K562 (cell line): ENCODE results near the gene IRF2BP2. TPM values are rescaled to one million over a fixed set of nuclear protein-coding genes. Genes with fewer than 3 reads are reported as not detected.

Experiments
- ATAC-seq: fragments of 200-7000 bp; cut with Tn5 transposase; 3 replicates; pipeline ENCODE4 v1.9.1; 2020; ENCODE audit warnings: moderate library complexity
- BruUV-seq: library from RNA; stranded (reverse); fragments of 400-500 nt; replicated peaks from 2 replicates; lab custom pipeline; 2021; lab: Mats Ljungman, UMichigan
- CTCF ChIA-PET: fragments of 300-600 bp; formaldehyde crosslinking; extraction: SDS; loops from one replicate; lab custom pipeline; 2021; ENCODE audit warnings: low intra/inter-chr PET ratio; lab: Yijun Ruan, JAX
- POLR2A ChIA-PET: fragments of 300-600, 350-650 bp; sonication (Branson Sonifier 250); formaldehyde crosslinking; extraction: SDS; loops from one replicate; lab custom pipeline; 2021; ENCODE audit warnings: antibody characterized with exemption, inconsistent platforms; lab: Yijun Ruan, JAX
- DNase-seq, 4 experiments: peaks; one replicate each; pipeline versions ENCODE4 v3.0.0 to v3.0.0-alpha.2; 2011 to 2018; ENCODE audit warnings: low spot score in 3 of 4, mixed read lengths in 3 of 4; ENCODE audit errors: extremely low read depth in 1 of 4
- FAIRE-seq: peaks from 2 replicates; lab custom pipeline; 2011; peaks lifted over from hg19 to GRCh38; lab: Jason Lieb, UNC
- H2AFZ ChIP-seq: 2 replicates; pipeline ENCODE4 v1.6.0; 2011; ENCODE audit warnings: low read depth, low read length, control low read depth, inconsistent platforms
- H3K27ac ChIP-seq: fragments of 200-600 bp; 3 replicates; pipeline ENCODE4 v1.8.0; 2011; ENCODE audit warnings: low read depth, mild to moderate bottlenecking, control low read depth, inconsistent platforms, low read length, moderate library complexity, mixed read lengths; ENCODE audit errors: extremely low read depth
- H3K27me3 ChIP-seq, 2 experiments: fragments of 300-600 bp in 1 of 2; 2 replicates in 1 of 2; 3 replicates in 1 of 2; pipeline versions ENCODE4 v1.6.0 to v1.8.0; 2011; ENCODE audit warnings: inconsistent platforms in 2 of 2, low read length in 2 of 2, mild to moderate bottlenecking in 1 of 2, mixed read lengths in 1 of 2, moderate library complexity in 1 of 2; ENCODE audit not compliant: control insufficient read depth in 2 of 2, insufficient read depth in 2 of 2
- H3K36me3 ChIP-seq: fragments of 300-600 bp; 3 replicates; pipeline ENCODE4 v1.8.0; 2011; ENCODE audit warnings: mild to moderate bottlenecking, low read length, inconsistent platforms; ENCODE audit not compliant: control insufficient read depth, insufficient read depth
- H3K4me1 ChIP-seq, 2 experiments: fragments of 200-600 bp in 1 of 2; replicated peaks in 1 of 2; 2 replicates in 1 of 2; 3 replicates in 1 of 2; pipeline versions ENCODE4 v1.5.1 to v1.8.0; 2011; ENCODE audit warnings: inconsistent platforms in 2 of 2, low read length in 2 of 2, mild to moderate bottlenecking in 1 of 2, mixed read lengths in 1 of 2, moderate library complexity in 1 of 2; ENCODE audit not compliant: control insufficient read depth in 2 of 2, insufficient read depth in 2 of 2
- H3K4me2 ChIP-seq: 2 replicates; pipeline ENCODE4 v1.6.1; 2011; ENCODE audit warnings: low read length, control low read depth, inconsistent platforms, mixed read lengths; ENCODE audit not compliant: insufficient read depth
- H3K4me3 ChIP-seq: fragments of 200-600 bp; sonication (generic), shearing (Covaris generic); 2 replicates; pipeline ENCODE4 v1.5.1; 2016; ENCODE audit warnings: control low read depth, inconsistent platforms
- H3K79me2 ChIP-seq: fragments of 200-600 bp; 3 replicates; pipeline ENCODE4 v1.8.0; 2011; ENCODE audit warnings: low read length, inconsistent platforms; ENCODE audit not compliant: control insufficient read depth, insufficient read depth
- H3K9ac ChIP-seq, 2 experiments: 2 replicates each; pipeline versions ENCODE4 v1.6.0 to v1.6.1; 2011; ENCODE audit warnings: low read depth in 2 of 2, low read length in 2 of 2, control low read depth in 1 of 2, inconsistent platforms in 1 of 2, mild to moderate bottlenecking in 1 of 2, mixed read lengths in 1 of 2; ENCODE audit not compliant: insufficient read depth in 1 of 2
- H3K9me1 ChIP-seq: one replicate; pipeline ENCODE4 v1.6.0; 2011; ENCODE audit warnings: inconsistent platforms, mild to moderate bottlenecking, low read length, moderate library complexity; ENCODE audit not compliant: control insufficient read depth, insufficient read depth
- H3K9me3 ChIP-seq: replicated peaks from 2 replicates; pipeline ENCODE4 v1.5.1; 2011; ENCODE audit warnings: low read depth, low read length, inconsistent platforms; ENCODE audit not compliant: control insufficient read depth, insufficient read depth
- H4K20me1 ChIP-seq: replicated peaks from 2 replicates; pipeline ENCODE4 v1.6.1; 2011; ENCODE audit warnings: low read length, inconsistent platforms, mixed read lengths; ENCODE audit not compliant: control insufficient read depth, insufficient read depth
- ADNP ChIP-seq: fragments of 200-800 bp; sonication (Bioruptor generic); IDR thresholded peaks from 2 replicates; pipeline ENCODE4 v1.6.1; 2016; ENCODE audit warnings: missing genetic modification characterization, missing compliant biosample characterization
- CBFA2T2 ChIP-seq: fragments of 450-650 bp; conservative IDR thresholded peaks from 2 replicates; pipeline ENCODE4 v1.6.1; 2017; ENCODE audit warnings: mild to moderate bottlenecking
- KLF13 ChIP-seq: fragments of 450-650 bp; IDR thresholded peaks from 2 replicates; pipeline ENCODE4 v1.6.1; 2016; ENCODE audit warnings: missing genetic modification characterization, low read depth, mild to moderate bottlenecking, missing compliant biosample characterization, moderate library complexity, borderline replicate concordance
- MAZ ChIP-seq, 2 experiments: fragments of 450-650 bp in 1 of 2; sonication (generic) in 1 of 2; formaldehyde crosslinking; IDR thresholded peaks in 1 of 2; conservative IDR thresholded peaks in 1 of 2; 2 replicates each; pipeline versions ENCODE4 v1.4.0 to v1.5.0; 2020; ENCODE audit warnings: mild to moderate bottlenecking in 1 of 2, missing genetic modification reagents in 1 of 2
- PHF8 ChIP-seq: fragments of 200-600 bp; sonication (generic); IDR thresholded peaks from 2 replicates; pipeline ENCODE4 v1.6.1; 2012; ENCODE audit warnings: mixed run types, mild to moderate bottlenecking, inconsistent platforms, low read length, moderate library complexity, borderline replicate concordance
- ZNF232 ChIP-seq: sonication (generic); formaldehyde crosslinking; IDR thresholded peaks from 2 replicates; pipeline ENCODE4 v1.8.0; 2022; ENCODE audit warnings: mild to moderate bottlenecking, missing genetic modification reagents
- ZNF584 ChIP-seq: fragments of 200-800 bp; sonication (Bioruptor generic); IDR thresholded peaks from 2 replicates; pipeline ENCODE4 v1.6.1; 2016; ENCODE audit warnings: low read depth, mild to moderate bottlenecking, missing genetic modification characterization, missing compliant biosample characterization
- ZNF668 ChIP-seq: fragments of 250-450 bp; sonication (Bioruptor Pico); IDR thresholded peaks from 2 replicates; pipeline ENCODE4 v1.8.0; 2022; ENCODE audit warnings: mild to moderate bottlenecking, inconsistent platforms
- WGBS: fragments of 100-300 bp; shearing (Covaris generic); methylation state at CpG from one replicate; pipeline ENCODE4 v1.1.6; 2016; ENCODE audit warnings: low coverage, mixed read lengths; ENCODE audit not compliant: insufficient coverage; ENCODE audit errors: missing lambda C conversion rate; 5-methylcytosine and 5-hydroxymethylcytosine counted together
- in situ Hi-C: fragments of 300-500 bp; cut with MboI; formaldehyde crosslinking; loops from 4 replicates; pipeline ENCODE4 v1.15.0; 2018; ENCODE audit warnings: inconsistent platforms, mixed read lengths
- intact Hi-C: fragments of 100-400 bp; cut with micrococcal nuclease; formaldehyde crosslinking; loops from 2 replicates; pipeline ENCODE4 v1.14.2; 2022
- polyA plus RNA-seq, 8 experiments: library from polyadenylated mRNA; depleted of rRNA in 4 of 8; stranded (reverse) in 5 of 8; unstranded in 3 of 8; fragments of >200 nt; fragmentation: Nextera tagmentation in 2 of 8; fragmentation: Illumina TruSeq in 1 of 8; extraction: Ambion mirVana in 2 of 8; extraction: Trizol in 1 of 8; gene quantifications; 2 replicates each; pipeline versions ENCODE4 v1.2.1 to v1.2.3, GENCODE V29; 2011 to 2014; ENCODE audit warnings: inconsistent platforms in 1 of 8, missing spikeins in 1 of 8
- total RNA-seq, 7 experiments: library from RNA; depleted of rRNA in 6 of 7; stranded (reverse); fragments of >200 nt in 6 of 7; fragmentation: Illumina TruSeq in 2 of 7; extraction: Trizol in 2 of 7; gene quantifications; 2 replicates each; pipeline versions ENCODE4 v1.2.1 to v1.2.3, GENCODE V29; 2011 to 2021; ENCODE audit warnings: low replicate concordance in 1 of 7
- TF ChIP-seq, protein P1 (sequence below), 2 experiments: fragments of 450-650 bp; IDR thresholded peaks; 2 replicates each; pipeline ENCODE4 v1.6.1; 2016

Gene IRF2BP2
- total and polyA plus RNA-seq, 9 of the 15 experiments (the other 6 are each of a cell fraction or from before 2014, with no cell fraction given): 7.7 to 68.6 (median 22.1) TPM

- no TSS peak for BruUV-seq
- peak overlapping the region; percentile 64; the same call in 2 of the 3 replicates for H3K27ac ChIP-seq
- CTCF ChIA-PET: no interaction called here
- H3K4me1 ChIP-seq: peaks cover 10 to 28% of the 10 kb centered on the region in 2 experiments
- H3K36me3 ChIP-seq: no peaks in the 10 kb centered on the region
- H2AFZ ChIP-seq: peak overlapping the region; percentile 85
- no peaks in the 10 kb centered on the region for H4K20me1 ChIP-seq
- H3K4me3 ChIP-seq: no peak overlapping the region
- intact Hi-C loops (loop anchor here (5.0 kb wide), 1 partner anchor 37 kb away; no protein-coding TSS in a partner anchor), in situ Hi-C loops (no loop called here)
- H3K4me2 ChIP-seq: peak overlapping the region; percentile 66
- no peak for FAIRE-seq
- DNase-seq: no peak
- H3K27me3 ChIP-seq: no peaks in the 10 kb centered on the region
- peak; percentile 35 for ATAC-seq
- no peaks in the 10 kb centered on the region for H3K9me3 ChIP-seq
- no peaks in the 10 kb centered on the region for H3K79me2 ChIP-seq
- peak overlapping the region in 1 of 2 experiments; percentile 47; a peak in 2 of 4 replicates for H3K9ac ChIP-seq
- POLR2A ChIA-PET: interaction anchor here (0.7 to 1.3 kb wide), 7 partner anchors 8 to 220 kb away, joined by 3 to 6 read pairs (median 3); no protein-coding TSS in a partner anchor
- 27% methylated on average over 6 of the region's 6 CpGs for WGBS
- no peaks in the 10 kb centered on the region for H3K9me1 ChIP-seq
- TF ChIP-seq MAZ (CRISPR knock-in tag; conservative IDR thresholded peaks at IDR 0.05 in 1 of 2, IDR thresholded peaks at IDR 0.05 in 1 of 2) (0 out of 4 replicates have a peak, but pooled peaks of 1 of the 2 experiments have one; percentile 14), CBFA2T2 (no peak), KLF13 (no peak), ZNF584 (CRISPR knock-in tag) (0 out of 2 replicates have a peak, but pooled peaks have one; percentile 14), ADNP (tag) (no peak), ZNF668 (CRISPR knock-in tag) (0 out of 2 replicates have a peak, but pooled peaks have one; percentile 3), PHF8 (no peak), ZNF232 (0 out of 2 replicates have a peak, but pooled peaks have one; percentile 45)
- TF ChIP-seq, protein P1, sequence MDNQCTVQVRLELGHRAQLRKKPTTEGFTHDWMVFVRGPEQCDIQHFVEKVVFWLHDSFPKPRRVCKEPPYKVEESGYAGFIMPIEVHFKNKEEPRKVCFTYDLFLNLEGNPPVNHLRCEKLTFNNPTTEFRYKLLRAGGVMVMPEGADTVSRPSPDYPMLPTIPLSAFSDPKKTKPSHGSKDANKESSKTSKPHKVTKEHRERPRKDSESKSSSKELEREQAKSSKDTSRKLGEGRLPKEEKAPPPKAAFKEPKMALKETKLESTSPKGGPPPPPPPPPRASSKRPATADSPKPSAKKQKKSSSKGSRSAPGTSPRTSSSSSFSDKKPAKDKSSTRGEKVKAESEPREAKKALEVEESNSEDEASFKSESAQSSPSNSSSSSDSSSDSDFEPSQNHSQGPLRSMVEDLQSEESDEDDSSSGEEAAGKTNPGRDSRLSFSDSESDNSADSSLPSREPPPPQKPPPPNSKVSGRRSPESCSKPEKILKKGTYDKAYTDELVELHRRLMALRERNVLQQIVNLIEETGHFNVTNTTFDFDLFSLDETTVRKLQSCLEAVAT (IDR thresholded peaks at IDR 0.05): no peak
These were observed 25.6 kb downstream of the IRF2BP2 start for GRCh38 chr1:234584420-234584805.
